Vagina (tissue), 2 donors: ENCODE measurements around the gene TAB2.

Experiments used
- POLR2A ChIP-seq, 2 donors: fragments of 450-650 bp; IDR thresholded peaks; one replicate each; pipeline ENCODE4 v1.6.1; 2017; ENCODE audit warnings: antibody characterized with exemption in 2 of 2, mild to moderate bottlenecking in 2 of 2, moderate library complexity in 2 of 2
- POLR2AphosphoS5 ChIP-seq, 2 donors: sonication (generic); formaldehyde crosslinking; IDR thresholded peaks; one replicate each; pipeline ENCODE4 v1.9.0; 2017; ENCODE audit warnings: antibody characterized with exemption in 2 of 2, mild to moderate bottlenecking in 2 of 2, low read depth in 1 of 2; ENCODE audit not compliant: insufficient read depth in 1 of 2
- TF ChIP-seq, protein P1 (sequence below), 3 experiments: fragments of 450-650 bp in 2 of 3; fragments of 200-600 bp in 1 of 3; sonication (generic) in 1 of 3; IDR thresholded peaks; one replicate each; pipeline ENCODE4 v1.5.1; 2017 to 2019; ENCODE audit warnings: antibody characterized with exemption in 3 of 3, mild to moderate bottlenecking in 2 of 3, moderate library complexity in 2 of 3

DNA sequence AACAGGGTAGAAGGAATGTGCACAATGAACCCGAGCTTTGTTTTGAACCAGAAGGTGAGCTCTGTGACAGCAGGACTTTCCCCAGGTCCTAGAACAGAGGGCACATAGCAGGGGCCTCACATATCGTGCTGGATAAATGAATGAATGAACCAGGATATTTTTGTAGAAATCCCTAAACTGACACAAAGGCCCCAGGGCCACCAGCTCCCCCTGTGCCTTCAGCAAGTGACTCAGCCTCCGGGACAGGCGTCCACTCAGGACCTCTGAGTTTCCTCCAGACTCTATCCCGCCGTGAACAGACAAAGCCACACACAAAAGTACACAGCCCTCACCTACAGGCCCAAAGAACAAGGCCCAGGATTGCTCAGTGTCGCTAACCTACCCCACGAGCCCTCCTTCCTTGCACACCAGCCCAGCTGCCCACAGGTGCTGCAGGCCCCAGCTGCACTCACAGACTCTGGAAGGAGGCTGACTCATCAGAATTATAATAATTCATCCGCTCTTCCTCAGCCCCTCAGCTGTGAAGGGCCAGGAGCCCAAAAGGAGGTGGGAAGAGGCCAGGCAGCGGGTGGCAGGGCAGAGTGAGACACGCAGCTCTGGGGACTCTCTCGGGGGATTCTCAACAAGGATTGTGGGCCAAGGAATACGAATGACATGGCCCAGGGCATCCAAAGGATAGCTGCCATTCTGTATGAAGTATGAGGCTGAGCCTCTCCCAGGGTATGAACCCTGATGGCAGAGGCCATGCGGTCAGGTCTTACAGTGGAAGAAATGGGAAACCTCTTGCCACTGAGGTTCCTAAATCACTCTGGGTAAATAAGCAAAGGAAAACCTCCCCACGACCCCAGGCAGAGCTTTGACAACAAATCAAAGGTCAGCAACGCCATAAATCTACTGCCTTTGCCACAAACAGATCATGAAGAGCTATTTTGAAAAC is 123.5 kb downstream of the TAB2 start:
- TF ChIP-seq, protein P1, sequence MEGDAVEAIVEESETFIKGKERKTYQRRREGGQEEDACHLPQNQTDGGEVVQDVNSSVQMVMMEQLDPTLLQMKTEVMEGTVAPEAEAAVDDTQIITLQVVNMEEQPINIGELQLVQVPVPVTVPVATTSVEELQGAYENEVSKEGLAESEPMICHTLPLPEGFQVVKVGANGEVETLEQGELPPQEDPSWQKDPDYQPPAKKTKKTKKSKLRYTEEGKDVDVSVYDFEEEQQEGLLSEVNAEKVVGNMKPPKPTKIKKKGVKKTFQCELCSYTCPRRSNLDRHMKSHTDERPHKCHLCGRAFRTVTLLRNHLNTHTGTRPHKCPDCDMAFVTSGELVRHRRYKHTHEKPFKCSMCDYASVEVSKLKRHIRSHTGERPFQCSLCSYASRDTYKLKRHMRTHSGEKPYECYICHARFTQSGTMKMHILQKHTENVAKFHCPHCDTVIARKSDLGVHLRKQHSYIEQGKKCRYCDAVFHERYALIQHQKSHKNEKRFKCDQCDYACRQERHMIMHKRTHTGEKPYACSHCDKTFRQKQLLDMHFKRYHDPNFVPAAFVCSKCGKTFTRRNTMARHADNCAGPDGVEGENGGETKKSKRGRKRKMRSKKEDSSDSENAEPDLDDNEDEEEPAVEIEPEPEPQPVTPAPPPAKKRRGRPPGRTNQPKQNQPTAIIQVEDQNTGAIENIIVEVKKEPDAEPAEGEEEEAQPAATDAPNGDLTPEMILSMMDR (IDR thresholded peaks at IDR 0.05), result no peak
- no peak for TF ChIP-seq POLR2AphosphoS5 (IDR thresholded peaks at IDR 0.05; ENCODE audit: insufficient read depth in 1 of 2, low read depth in 1 of 2)
- TF ChIP-seq POLR2A (IDR thresholded peaks at IDR 0.05), result no peak
